Psoas muscle (tissue), 8 donors: Measurements from ENCODE around the gene EIF2AK2. TPM values are rescaled to one million over a fixed set of nuclear protein-coding genes. Genes with fewer than 3 reads are reported as not detected.

Source experiments
- ATAC-seq, 4 donors: fragments of 200-7000 bp; cut with Tn5 transposase; one replicate each; pipeline ENCODE4 v1.9.1; 2020; ENCODE audit warnings: moderate library complexity in 3 of 4, mild to moderate bottlenecking in 2 of 4
- DNase-seq, 2 donors: peaks; one replicate each; pipeline ENCODE4 v3.0.0-alpha.2; 2020
- H3K27ac ChIP-seq: fragments of 200-600 bp; one replicate; pipeline ENCODE4 v1.8.0; 2022
- H3K27me3 ChIP-seq, 3 donors: fragments of 200-600 bp in 1 of 3; one replicate each; pipeline versions ENCODE4 v1.6.1 to v1.8.0; 2013 to 2022; ENCODE audit warnings: low read length in 2 of 3, mild to moderate bottlenecking in 2 of 3, moderate library complexity in 1 of 3; ENCODE audit not compliant: insufficient read depth in 3 of 3
- H3K36me3 ChIP-seq, 2 donors: fragments of 200-600 bp in 1 of 2; one replicate each; pipeline versions ENCODE4 v1.6.1 to v1.8.0; 2013 to 2022; ENCODE audit warnings: low read depth in 1 of 2, mild to moderate bottlenecking in 1 of 2, moderate library complexity in 1 of 2; ENCODE audit not compliant: insufficient read depth in 1 of 2
- H3K4me1 ChIP-seq: fragments of 200-600 bp; one replicate; pipeline ENCODE4 v1.8.0; 2022
- H3K4me3 ChIP-seq: fragments of 200-600 bp; one replicate; pipeline ENCODE4 v1.8.0; 2022; ENCODE audit warnings: mild to moderate bottlenecking
- H3K9me3 ChIP-seq: fragments of 200-600 bp; one replicate; pipeline ENCODE4 v1.8.0; 2022
- WGBS, 3 donors: extraction: QIAGEN DNeasy Blood & Tissue Kit; methylation state at CpG; one replicate each; pipeline versions ENCODE4 v1.1.6 to v1.1.7; 2013; 5-methylcytosine and 5-hydroxymethylcytosine counted together
- intact Hi-C, 2 donors: fragments of 100-400 bp; cut with DNase I; formaldehyde crosslinking; loops; one replicate each; pipeline versions ENCODE4 v1.11.0 to v1.14.2; 2022
- polyA plus RNA-seq, 3 donors: library from polyadenylated mRNA; stranded (reverse); fragments of 200-250 nt; gene quantifications; one replicate each; pipeline ENCODE4 v1.2.3, GENCODE V29; 2013
- total RNA-seq, 4 donors: library from RNA; stranded (reverse); fragmentation: NEBNext Ultra II Directional in 2 of 4; extraction: Animal tissue kit (Norgen Biotek cat#: 25700) in 2 of 4; gene quantifications; one replicate each; pipeline versions ENCODE4 v1.2.1 to v1.2.4, GENCODE V29; 2021 to 2023
- TF ChIP-seq, protein P1 (sequence below): fragments of 200-600 bp; IDR thresholded peaks from one replicate; pipeline ENCODE4 v1.8.0; 2022; ENCODE audit warnings: antibody characterized with exemption
- donor health status: healthy with polysubstance abuse.
- donor health status: DM: no; HTN: no; CAD: no; lungs with moderate emphysema.
- donor health status: Bipolar disorder and iron deficiency.
- donor health status: healthy.
- donor health status: DM: yes; HTN: yes; CAD: no.
- donor health status: DM: no; HTN: no; CAD: no.
- donor health status: DM: no; HTN: no; CAD: no.
- donor health status: DM: yes; HTN: yes; CAD: no.

EIF2AK2 gene
- total and polyA plus RNA-seq, 7 donors, result 1.1 to 16.6 (median 6.7) TPM

DNA sequence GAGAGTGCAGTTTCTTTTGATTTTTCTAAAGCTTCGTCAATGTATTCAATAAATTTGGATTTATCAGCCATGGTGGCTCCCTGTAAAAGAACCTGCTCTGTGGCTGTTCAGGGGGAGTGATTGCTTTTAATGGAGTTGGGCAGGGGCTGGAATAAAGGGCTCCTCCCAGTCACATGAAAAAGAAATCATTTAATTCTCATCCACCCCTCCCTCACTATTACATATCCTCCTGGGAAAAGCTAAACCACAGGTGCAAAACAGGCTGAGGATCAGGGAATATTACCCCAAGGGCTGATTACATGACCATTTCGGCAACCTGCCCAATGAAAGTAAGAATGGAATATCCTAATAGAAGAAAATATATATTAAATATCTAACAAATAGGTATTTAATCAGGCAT, 31.8 kb upstream of the EIF2AK2 start, which contains the start of gene SULT6B1:
TSS of gene SULT6B1 (minus strand) at position 101 of the 400 bp plus-strand sequence. CDS start at position 71, 30 bp downstream.
- TF ChIP-seq, protein P1, sequence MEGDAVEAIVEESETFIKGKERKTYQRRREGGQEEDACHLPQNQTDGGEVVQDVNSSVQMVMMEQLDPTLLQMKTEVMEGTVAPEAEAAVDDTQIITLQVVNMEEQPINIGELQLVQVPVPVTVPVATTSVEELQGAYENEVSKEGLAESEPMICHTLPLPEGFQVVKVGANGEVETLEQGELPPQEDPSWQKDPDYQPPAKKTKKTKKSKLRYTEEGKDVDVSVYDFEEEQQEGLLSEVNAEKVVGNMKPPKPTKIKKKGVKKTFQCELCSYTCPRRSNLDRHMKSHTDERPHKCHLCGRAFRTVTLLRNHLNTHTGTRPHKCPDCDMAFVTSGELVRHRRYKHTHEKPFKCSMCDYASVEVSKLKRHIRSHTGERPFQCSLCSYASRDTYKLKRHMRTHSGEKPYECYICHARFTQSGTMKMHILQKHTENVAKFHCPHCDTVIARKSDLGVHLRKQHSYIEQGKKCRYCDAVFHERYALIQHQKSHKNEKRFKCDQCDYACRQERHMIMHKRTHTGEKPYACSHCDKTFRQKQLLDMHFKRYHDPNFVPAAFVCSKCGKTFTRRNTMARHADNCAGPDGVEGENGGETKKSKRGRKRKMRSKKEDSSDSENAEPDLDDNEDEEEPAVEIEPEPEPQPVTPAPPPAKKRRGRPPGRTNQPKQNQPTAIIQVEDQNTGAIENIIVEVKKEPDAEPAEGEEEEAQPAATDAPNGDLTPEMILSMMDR, result no peak

DNA sequence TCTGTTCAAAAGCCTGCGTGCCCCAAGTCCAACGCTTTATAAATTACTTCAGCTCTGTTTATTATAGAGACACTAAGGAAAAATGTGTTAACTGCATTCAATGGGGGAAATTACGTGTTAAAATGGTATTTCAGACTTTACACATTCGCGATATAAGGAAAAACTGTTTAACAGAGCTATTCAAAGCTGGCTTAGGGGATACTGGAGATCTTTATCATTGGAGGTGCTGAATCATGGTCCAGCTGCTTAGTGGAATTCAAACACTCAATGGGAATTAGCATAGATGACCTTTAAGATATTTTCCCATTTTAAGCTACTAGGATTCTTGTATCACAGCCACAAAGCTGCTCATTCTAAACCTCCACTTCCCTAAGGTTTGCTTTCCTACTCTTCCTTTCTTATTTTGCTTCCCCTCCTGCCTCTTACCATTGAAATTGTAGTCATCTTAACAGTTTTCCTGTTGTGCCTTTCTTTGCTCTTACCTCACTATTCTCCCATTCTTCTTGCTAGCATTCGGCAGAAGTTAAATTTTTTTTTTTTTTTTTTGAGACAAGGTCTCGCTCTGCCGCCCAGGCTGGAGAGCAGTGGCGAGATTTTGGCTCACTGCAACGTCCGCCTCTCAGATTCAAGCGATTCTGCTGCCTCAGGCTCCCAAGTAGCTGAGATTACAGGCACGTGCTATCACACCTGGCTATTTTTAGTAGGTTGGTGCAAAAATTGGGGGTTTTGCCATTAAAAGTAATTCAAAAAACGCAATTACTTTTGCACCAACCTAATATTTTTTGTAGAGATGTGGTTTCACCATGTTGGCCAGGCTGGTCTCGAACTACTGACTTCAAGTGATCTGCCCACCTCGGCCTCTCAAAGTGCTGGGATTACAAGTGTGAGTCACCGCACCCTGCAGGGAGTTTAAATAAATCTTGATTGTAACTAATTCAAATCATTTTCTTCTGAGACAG, 25.2 kb upstream of the EIF2AK2 start:
- no peaks in the 10 kb centered on the region for H3K36me3 ChIP-seq
- no peaks in the 10 kb centered on the region for H3K4me1 ChIP-seq
- no peak overlapping the region for H3K4me3 ChIP-seq
- WGBS, 3 donors, result 78 to 79% (median 79%) methylated on average over 17 of the region's 17 CpGs
- DNase-seq, result no peak
- H3K27ac ChIP-seq, result no peak overlapping the region
- intact Hi-C loops, result no loop called here
- H3K27me3 ChIP-seq, result peaks cover 0 to 8% (median 0%) of the 10 kb centered on the region in 3 donors
- TF ChIP-seq, protein P1, result no peak
- ATAC-seq, result no peak
- H3K9me3 ChIP-seq, result no peaks in the 10 kb centered on the region

More for the DNA sequence above, 31.8 kb upstream of the EIF2AK2 start, which contains the start of gene SULT6B1:
- H3K27me3 ChIP-seq, result peaks cover 0 to 3% (median 0%) of the 10 kb centered on the region in 3 donors
- no peaks in the 10 kb centered on the region for H3K9me3 ChIP-seq
- DNase-seq (no peak), ATAC-seq (no peak)
- H3K36me3 ChIP-seq, result no peaks in the 10 kb centered on the region
- 86 to 97% (median 96%) methylated on average over 2 of the region's 2 CpGs for WGBS, 3 donors
- no peaks in the 10 kb centered on the region for H3K4me1 ChIP-seq
- H3K27ac ChIP-seq, result no peak within 1 kb of the TSS
- intact Hi-C loops, result no loop called here
- no peak within 1 kb of the TSS for H3K4me3 ChIP-seq

DNA sequence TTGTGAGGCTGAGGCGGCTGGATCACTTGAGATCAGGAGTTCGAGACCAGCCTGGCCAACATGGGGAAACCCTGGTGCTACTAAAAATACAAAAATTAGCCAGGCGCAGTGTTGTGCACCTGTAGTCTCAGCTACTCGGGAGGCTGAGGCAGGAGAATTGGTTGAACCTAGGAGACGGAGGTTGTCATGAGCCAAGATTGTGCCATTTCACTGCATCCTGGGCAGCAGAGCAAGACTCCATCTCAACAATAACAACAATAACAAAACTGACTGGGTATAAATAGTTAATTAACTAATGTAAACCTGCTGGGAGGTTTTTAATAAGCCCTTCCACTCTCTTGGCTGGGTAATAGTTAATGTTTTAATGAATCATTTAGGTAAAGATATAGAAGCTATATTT, 23.9 kb upstream of the EIF2AK2 start:
- no peaks in the 10 kb centered on the region for H3K36me3 ChIP-seq
- TF ChIP-seq, protein P1, result no peak
- H3K4me3 ChIP-seq, result no peak overlapping the region
- no peak for ATAC-seq
- intact Hi-C loops, result no loop called here
- no peaks in the 10 kb centered on the region for H3K9me3 ChIP-seq
- no peak overlapping the region for H3K27ac ChIP-seq
- no peaks in the 10 kb centered on the region for H3K4me1 ChIP-seq
- peaks cover 0 to 8% (median 0%) of the 10 kb centered on the region in 3 donors for H3K27me3 ChIP-seq
- no peak for DNase-seq
- 95 to 96% (median 96%) methylated on average over 5 of the region's 5 CpGs for WGBS, 3 donors

DNA sequence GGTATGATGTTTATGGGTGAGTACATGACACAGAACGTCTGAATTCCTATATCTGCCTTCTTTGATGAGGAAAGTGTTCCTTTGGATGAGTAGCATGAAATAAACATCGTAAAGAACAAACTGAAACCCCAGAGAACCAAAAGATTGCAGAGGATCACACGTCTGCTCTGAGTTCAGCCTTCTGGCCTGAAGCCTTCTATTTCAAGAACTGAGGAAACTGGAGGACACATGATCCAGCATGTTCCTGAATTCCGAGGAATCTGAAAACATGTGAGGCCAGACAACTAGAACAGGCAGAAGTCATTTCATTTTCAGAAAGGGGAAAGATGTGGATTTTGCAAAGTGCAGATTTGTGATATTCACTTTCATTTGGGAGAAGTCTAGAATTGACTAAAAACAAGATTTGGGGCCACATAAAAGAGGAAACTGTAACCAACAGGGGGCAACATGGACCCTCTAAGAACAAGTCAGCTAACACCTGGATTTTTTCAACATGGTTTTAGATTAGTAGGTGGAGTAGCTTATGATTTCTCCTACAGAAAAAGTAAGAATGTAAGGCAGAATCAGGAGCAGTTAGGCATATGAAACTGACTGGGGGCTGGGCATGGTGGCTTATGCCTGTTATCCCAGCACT, 23.3 kb upstream of the EIF2AK2 start:
- TF ChIP-seq, protein P1, result no peak
- Histone ChIP-seq H3K9me3 (no peaks in the 10 kb centered on the region), H3K36me3 (no peaks in the 10 kb centered on the region), H3K4me1 (no peaks in the 10 kb centered on the region), H3K27me3 (peaks cover 0 to 8% (median 0%) of the 10 kb centered on the region in 3 donors), H3K4me3 (no peak overlapping the region), H3K27ac (no peak overlapping the region)
- intact Hi-C loops, result no loop called here
- 46 to 50% (median 46%) methylated on average over 4 of the region's 4 CpGs for WGBS, 3 donors
- DNase-seq (no peak), ATAC-seq (no peak)
